Loucy (cell line): ENCODE results near the gene NDC80.

Experiments used
- H2AFZ ChIP-seq: fragments of 200-600 bp; sonication (generic); 2 replicates; pipeline ENCODE4 v1.6.0; 2016; ENCODE audit warnings: antibody characterized with exemption, mild to moderate bottlenecking, low read length, moderate library complexity
- H3F3A ChIP-seq: fragments of 200-600 bp; 2 replicates; pipeline ENCODE4 v1.6.0; 2016; ENCODE audit warnings: antibody characterized with exemption, low read depth, mild to moderate bottlenecking
- H3K27me3 ChIP-seq: fragments of 200-600 bp; sonication (generic); 2 replicates; pipeline ENCODE4 v1.6.1; 2014; ENCODE audit warnings: low read length, mild to moderate bottlenecking; ENCODE audit not compliant: insufficient read depth, poor library complexity, severe bottlenecking
- H3K36me3 ChIP-seq: fragments of 200-600 bp; sonication (generic); 2 replicates; pipeline ENCODE4 v1.6.1; 2016; ENCODE audit warnings: low read length; ENCODE audit not compliant: insufficient read depth
- H3K4me1 ChIP-seq: fragments of 200-600 bp; sonication (generic); 2 replicates; pipeline ENCODE4 v1.5.1; 2014; ENCODE audit warnings: low read length, mild to moderate bottlenecking; ENCODE audit not compliant: insufficient read depth, poor library complexity, severe bottlenecking
- H3K4me2 ChIP-seq: fragments of 200-600 bp; sonication (generic); 2 replicates; pipeline ENCODE4 v1.6.0; 2014; ENCODE audit warnings: antibody characterized with exemption, low read length, low read depth, mild to moderate bottlenecking; ENCODE audit not compliant: poor library complexity, severe bottlenecking
- H3K4me3 ChIP-seq: fragments of 200-600 bp; sonication (generic); 2 replicates; pipeline ENCODE4 v1.5.1; 2014; ENCODE audit warnings: low read length, mild to moderate bottlenecking, mixed read lengths; ENCODE audit not compliant: poor library complexity, severe bottlenecking
- H3K79me2 ChIP-seq: fragments of 200-600 bp; sonication (generic); 2 replicates; pipeline ENCODE4 v1.6.1; 2014; ENCODE audit warnings: low read length; ENCODE audit not compliant: insufficient read depth
- H3K9ac ChIP-seq: fragments of 200-600 bp; sonication (generic); 2 replicates; pipeline ENCODE4 v1.6.0; 2014; ENCODE audit warnings: mild to moderate bottlenecking, low read depth, low read length, moderate library complexity; ENCODE audit not compliant: poor library complexity, severe bottlenecking
- H3K9me2 ChIP-seq: fragments of 200-600 bp; sonication (generic); replicated peaks from 2 replicates; pipeline ENCODE4 v1.6.1; 2016; ENCODE audit warnings: low read depth, low read length, mixed read lengths
- H3K9me3 ChIP-seq: fragments of 200-600 bp; sonication (generic); 2 replicates; pipeline ENCODE4 v1.6.1; 2014; ENCODE audit warnings: mild to moderate bottlenecking, antibody characterized with exemption, low read length, low read depth; ENCODE audit not compliant: insufficient read depth
- H4K20me1 ChIP-seq: fragments of 200-600 bp; sonication (generic); 2 replicates; pipeline ENCODE4 v1.6.0; 2014; ENCODE audit warnings: antibody characterized with exemption, low read length, mild to moderate bottlenecking; ENCODE audit not compliant: insufficient read depth, poor library complexity, severe bottlenecking
- EZH2phosphoT487 ChIP-seq: fragments of 200-600 bp; IDR thresholded peaks from 2 replicates; pipeline ENCODE4 v1.6.1; 2018; ENCODE audit warnings: antibody characterized with exemption, mild to moderate bottlenecking, moderate library complexity, borderline replicate concordance
- TF ChIP-seq, protein P1 (sequence below): fragments of 200-600 bp; sonication (generic); conservative IDR thresholded peaks from 2 replicates; pipeline ENCODE4 v1.5.1; 2014; ENCODE audit warnings: mild to moderate bottlenecking, antibody characterized with exemption, low read length

NDC80 gene

DNA sequence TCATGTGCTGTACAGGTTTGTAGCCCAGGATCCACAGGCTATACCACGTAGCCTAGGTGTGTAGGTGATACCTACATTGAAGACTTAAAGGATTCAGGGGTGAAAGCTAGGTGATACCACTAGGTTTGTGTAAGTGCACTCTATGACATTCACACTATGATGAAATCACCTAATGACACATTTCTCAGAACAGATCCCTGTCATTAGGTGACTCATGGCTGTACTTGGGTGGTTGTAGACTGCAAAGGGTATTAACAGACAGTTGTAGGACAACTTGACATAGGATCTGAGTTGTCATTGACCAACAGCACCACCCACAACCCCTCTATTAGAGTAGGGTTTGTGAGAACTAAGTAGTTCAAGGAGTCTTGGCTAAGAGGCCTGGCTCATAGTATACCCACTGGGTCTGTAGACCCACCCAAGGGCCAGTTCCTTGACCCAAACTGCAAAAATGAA, 56.5 kb downstream of the NDC80 start:
- H3K4me2 ChIP-seq = no peak overlapping the region
- H3K27me3 ChIP-seq = no peaks in the 10 kb centered on the region
- no peak overlapping the region for H2AFZ ChIP-seq
- H3K79me2 ChIP-seq = no peaks in the 10 kb centered on the region
- H3K36me3 ChIP-seq = no peaks in the 10 kb centered on the region
- TF ChIP-seq, protein P1, sequence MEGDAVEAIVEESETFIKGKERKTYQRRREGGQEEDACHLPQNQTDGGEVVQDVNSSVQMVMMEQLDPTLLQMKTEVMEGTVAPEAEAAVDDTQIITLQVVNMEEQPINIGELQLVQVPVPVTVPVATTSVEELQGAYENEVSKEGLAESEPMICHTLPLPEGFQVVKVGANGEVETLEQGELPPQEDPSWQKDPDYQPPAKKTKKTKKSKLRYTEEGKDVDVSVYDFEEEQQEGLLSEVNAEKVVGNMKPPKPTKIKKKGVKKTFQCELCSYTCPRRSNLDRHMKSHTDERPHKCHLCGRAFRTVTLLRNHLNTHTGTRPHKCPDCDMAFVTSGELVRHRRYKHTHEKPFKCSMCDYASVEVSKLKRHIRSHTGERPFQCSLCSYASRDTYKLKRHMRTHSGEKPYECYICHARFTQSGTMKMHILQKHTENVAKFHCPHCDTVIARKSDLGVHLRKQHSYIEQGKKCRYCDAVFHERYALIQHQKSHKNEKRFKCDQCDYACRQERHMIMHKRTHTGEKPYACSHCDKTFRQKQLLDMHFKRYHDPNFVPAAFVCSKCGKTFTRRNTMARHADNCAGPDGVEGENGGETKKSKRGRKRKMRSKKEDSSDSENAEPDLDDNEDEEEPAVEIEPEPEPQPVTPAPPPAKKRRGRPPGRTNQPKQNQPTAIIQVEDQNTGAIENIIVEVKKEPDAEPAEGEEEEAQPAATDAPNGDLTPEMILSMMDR = no peak
- TF ChIP-seq EZH2phosphoT487 = no peak
- 0 out of 2 replicates have a peak, but pooled peaks cover 3% of the 10 kb centered on the region for H3K9me3 ChIP-seq
- H3K9me2 ChIP-seq = no peaks in the 10 kb centered on the region
- no peak overlapping the region for H3K4me3 ChIP-seq
- no peaks in the 10 kb centered on the region for H3F3A ChIP-seq
- no peaks in the 10 kb centered on the region for H3K4me1 ChIP-seq
- H3K9ac ChIP-seq = no peak overlapping the region
- no peaks in the 10 kb centered on the region for H4K20me1 ChIP-seq

DNA sequence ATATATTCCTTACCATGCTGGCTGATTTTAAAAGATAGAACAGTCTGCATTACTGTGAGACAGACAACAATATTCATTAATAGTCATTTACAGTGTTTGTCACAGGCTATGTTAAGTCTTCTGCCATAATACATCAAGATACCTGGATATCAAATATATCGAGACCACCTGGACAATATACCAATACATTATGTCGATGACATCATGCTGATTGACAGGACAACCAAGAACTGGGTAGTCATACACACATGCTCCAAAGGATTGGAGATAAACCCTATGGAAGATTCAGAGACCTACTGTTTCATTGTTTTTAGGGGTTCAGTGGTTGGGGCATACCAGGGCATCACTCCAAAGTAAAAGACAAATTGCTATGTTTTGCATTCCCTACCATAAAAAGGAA, 57.6 kb downstream of the NDC80 start:
- Histone ChIP-seq H3K4me2 (no peak overlapping the region), H3K4me3 (no peak overlapping the region), H3K9me2 (no peaks in the 10 kb centered on the region), H3K36me3 (no peaks in the 10 kb centered on the region), H3K9me3 (0 out of 2 replicates have a peak, but pooled peaks cover 3% of the 10 kb centered on the region), H3K27me3 (no peaks in the 10 kb centered on the region), H3K9ac (no peak overlapping the region), H3K79me2 (no peaks in the 10 kb centered on the region), H3K4me1 (no peaks in the 10 kb centered on the region), H2AFZ (no peak overlapping the region), H3F3A (no peaks in the 10 kb centered on the region), H4K20me1 (no peaks in the 10 kb centered on the region)
- no peak for TF ChIP-seq EZH2phosphoT487
- TF ChIP-seq, protein P1 = no peak

DNA sequence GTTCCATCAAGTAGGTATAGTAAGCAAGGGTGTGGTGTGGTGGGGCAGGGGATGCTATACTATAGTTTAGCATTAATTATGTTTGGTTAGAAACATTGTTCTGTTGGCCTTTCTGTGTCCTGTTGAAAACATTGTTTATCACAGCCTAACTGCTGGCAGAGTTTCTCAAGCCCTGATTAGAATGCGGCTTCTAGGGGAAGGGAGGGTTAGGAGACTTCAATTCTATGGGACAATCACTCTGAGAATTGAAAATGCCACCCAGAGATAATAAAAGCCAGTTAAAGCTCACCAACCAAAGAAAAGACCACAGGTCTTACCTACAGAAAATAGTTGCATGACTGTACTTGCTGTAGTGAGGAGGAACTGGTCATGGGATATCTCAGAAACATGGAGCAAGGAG, 64.2 kb downstream of the NDC80 start:
- Histone ChIP-seq H3K36me3 (no peaks in the 10 kb centered on the region), H4K20me1 (no peaks in the 10 kb centered on the region), H3K27me3 (no peaks in the 10 kb centered on the region), H2AFZ (peak overlapping the region; percentile 71; the same call in 1 of the 2 replicates), H3K9me3 (0 out of 2 replicates have a peak, but pooled peaks cover 3% of the 10 kb centered on the region), H3K79me2 (no peaks in the 10 kb centered on the region), H3K4me1 (peaks cover 21% of the 10 kb centered on the region), H3F3A (peaks cover 2% of the 10 kb centered on the region; the same call in 1 of the 2 replicates), H3K9me2 (no peaks in the 10 kb centered on the region), H3K4me3 (no peak overlapping the region), H3K4me2 (no peak overlapping the region), H3K9ac (no peak overlapping the region)
- TF ChIP-seq, protein P1 = no peak
- no peak for TF ChIP-seq EZH2phosphoT487
